Cardiac muscle cell (in vitro differentiated cells and primary cell): Measurements from ENCODE around the gene UCHL1. TPM values are rescaled to one million over a fixed set of nuclear protein-coding genes. Genes with fewer than 3 reads are reported as not detected.

ENCODE experiments used
- DNase-seq, 2 donors: peaks; one replicate each; pipeline versions ENCODE4 v3.0.0 to v3.0.0-alpha.2; 2010 to 2017; ENCODE audit warnings: low read depth in 1 of 2, low spot score in 1 of 2
- H3K27ac ChIP-seq: fragments of 200-600 bp; sonication (generic); 2 replicates; pipeline ENCODE4 v1.5.1; 2016
- H3K27me3 ChIP-seq: fragments of 200-600 bp; sonication (generic); 2 replicates; pipeline ENCODE4 v1.6.0; 2016; ENCODE audit warnings: control low read depth
- H3K36me3 ChIP-seq: fragments of 200-600 bp; sonication (generic); 2 replicates; pipeline ENCODE4 v1.5.1; 2016; ENCODE audit warnings: control low read depth
- H3K4me1 ChIP-seq: fragments of 200-600 bp; sonication (generic); 2 replicates; pipeline ENCODE4 v1.8.1; 2017; ENCODE audit warnings: low read depth, mild to moderate bottlenecking, mixed run types
- H3K4me3 ChIP-seq: fragments of 200-600 bp; sonication (generic); 2 replicates; pipeline ENCODE4 v1.5.1; 2016; ENCODE audit warnings: mild to moderate bottlenecking
- H3K9me3 ChIP-seq: fragments of 200-600 bp; sonication (generic); 2 replicates; pipeline ENCODE4 v1.5.1; 2017; ENCODE audit warnings: low read depth, mild to moderate bottlenecking, control low read depth
- CTCF ChIP-seq: IDR thresholded peaks from 2 replicates; pipeline ENCODE4 v1.5.1; 2012; ENCODE audit warnings: low read depth, mild to moderate bottlenecking, low read length
- polyA plus RNA-seq: library from polyadenylated mRNA; unstranded; fragments of >200 nt; fragmentation: Nextera tagmentation; extraction: Ambion mirVana; gene quantifications from 2 replicates; pipeline ENCODE4 v1.2.1, GENCODE V29; 2016
- total RNA-seq: library from RNA; depleted of rRNA; stranded (reverse); fragments of >200 nt; gene quantifications from 2 replicates; pipeline ENCODE4 v1.2.3, GENCODE V29; 2016

The UCHL1 gene
- total and polyA plus RNA-seq, 2 experiments from 2014 or later: 36.3 to 60.3 TPM

- Histone ChIP-seq H3K27ac (no peak overlapping the region), H3K4me1 (no peaks in the 10 kb centered on the region), H3K4me3 (peak overlapping the region; percentile 48), H3K27me3 (peaks cover 33% of the 10 kb centered on the region), H3K9me3 (no peaks in the 10 kb centered on the region), H3K36me3 (no peaks in the 10 kb centered on the region)
- DNase-seq: no peak
- TF ChIP-seq CTCF: no peak
These were observed 1.2 kb downstream of the UCHL1 start for GRCh38 chr4:41257906-41258305.

- Histone ChIP-seq H3K27ac (no peak overlapping the region), H3K36me3 (no peaks in the 10 kb centered on the region), H3K4me1 (no peaks in the 10 kb centered on the region), H3K27me3 (peaks cover 33% of the 10 kb centered on the region), H3K4me3 (no peak overlapping the region), H3K9me3 (no peaks in the 10 kb centered on the region)
- TF ChIP-seq CTCF: peak; percentile 57
- peak; percentile 39 to 75 for DNase-seq
These were observed 2.1 kb downstream of the UCHL1 start for GRCh38 chr4:41258783-41259182.

GRCh38 chr4:41260116-41260733, 3.5 kb downstream of the UCHL1 start:
- peaks cover 32% of the 10 kb centered on the region for H3K27me3 ChIP-seq
- H3K36me3 ChIP-seq: no peaks in the 10 kb centered on the region
- H3K9me3 ChIP-seq: peaks cover 2% of the 10 kb centered on the region
- TF ChIP-seq CTCF: no peak
- no peak overlapping the region for H3K27ac ChIP-seq
- no peaks in the 10 kb centered on the region for H3K4me1 ChIP-seq
- H3K4me3 ChIP-seq: no peak overlapping the region
- no peak for DNase-seq

GRCh38 chr4:41262198-41262597, 5.5 kb downstream of the UCHL1 start:
- H3K4me3 ChIP-seq: no peak overlapping the region
- H3K27me3 ChIP-seq: peaks cover 13% of the 10 kb centered on the region
- DNase-seq: no peak
- H3K9me3 ChIP-seq: peaks cover 2% of the 10 kb centered on the region
- H3K27ac ChIP-seq: no peak overlapping the region
- no peak for TF ChIP-seq CTCF
- H3K4me1 ChIP-seq: no peaks in the 10 kb centered on the region
- no peaks in the 10 kb centered on the region for H3K36me3 ChIP-seq

GRCh38 chr4:41264212-41264611, 7.5 kb downstream of the UCHL1 start:
- no peak overlapping the region for H3K4me3 ChIP-seq
- H3K27me3 ChIP-seq: no peaks in the 10 kb centered on the region
- TF ChIP-seq CTCF: no peak
- no peak overlapping the region for H3K27ac ChIP-seq
- peaks cover 2% of the 10 kb centered on the region for H3K9me3 ChIP-seq
- DNase-seq: no peak
- H3K36me3 ChIP-seq: no peaks in the 10 kb centered on the region
- H3K4me1 ChIP-seq: no peaks in the 10 kb centered on the region
